ENCODE data around the gene KATNB1.

GRCh38 chr16:57725976-57726375 lies 9.6 kb upstream of the KATNB1 start:
- TF ChIP-seq SP1 (CRISPR knock-in tag; conservative IDR thresholded peaks at IDR 0.05), result no peak
- no peak for TF ChIP-seq ERG (CRISPR knock-in tag; IDR thresholded peaks at IDR 0.05)
- TF ChIP-seq, protein P1, sequence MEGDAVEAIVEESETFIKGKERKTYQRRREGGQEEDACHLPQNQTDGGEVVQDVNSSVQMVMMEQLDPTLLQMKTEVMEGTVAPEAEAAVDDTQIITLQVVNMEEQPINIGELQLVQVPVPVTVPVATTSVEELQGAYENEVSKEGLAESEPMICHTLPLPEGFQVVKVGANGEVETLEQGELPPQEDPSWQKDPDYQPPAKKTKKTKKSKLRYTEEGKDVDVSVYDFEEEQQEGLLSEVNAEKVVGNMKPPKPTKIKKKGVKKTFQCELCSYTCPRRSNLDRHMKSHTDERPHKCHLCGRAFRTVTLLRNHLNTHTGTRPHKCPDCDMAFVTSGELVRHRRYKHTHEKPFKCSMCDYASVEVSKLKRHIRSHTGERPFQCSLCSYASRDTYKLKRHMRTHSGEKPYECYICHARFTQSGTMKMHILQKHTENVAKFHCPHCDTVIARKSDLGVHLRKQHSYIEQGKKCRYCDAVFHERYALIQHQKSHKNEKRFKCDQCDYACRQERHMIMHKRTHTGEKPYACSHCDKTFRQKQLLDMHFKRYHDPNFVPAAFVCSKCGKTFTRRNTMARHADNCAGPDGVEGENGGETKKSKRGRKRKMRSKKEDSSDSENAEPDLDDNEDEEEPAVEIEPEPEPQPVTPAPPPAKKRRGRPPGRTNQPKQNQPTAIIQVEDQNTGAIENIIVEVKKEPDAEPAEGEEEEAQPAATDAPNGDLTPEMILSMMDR (IDR thresholded peaks at IDR 0.05), result no peak
- no peak for TF ChIP-seq ATF2 (CRISPR knock-in tag; IDR thresholded peaks at IDR 0.05; ENCODE audit: borderline replicate concordance, low read depth)
